ENCODE data around the gene SPSB2. TPM values are rescaled to one million over a fixed set of nuclear protein-coding genes. Genes with fewer than 3 reads are reported as not detected.

The SPSB2 gene
- total and polyA plus RNA-seq, 2 donors from 2014 or later = 19.0 to 21.3 TPM

DNA sequence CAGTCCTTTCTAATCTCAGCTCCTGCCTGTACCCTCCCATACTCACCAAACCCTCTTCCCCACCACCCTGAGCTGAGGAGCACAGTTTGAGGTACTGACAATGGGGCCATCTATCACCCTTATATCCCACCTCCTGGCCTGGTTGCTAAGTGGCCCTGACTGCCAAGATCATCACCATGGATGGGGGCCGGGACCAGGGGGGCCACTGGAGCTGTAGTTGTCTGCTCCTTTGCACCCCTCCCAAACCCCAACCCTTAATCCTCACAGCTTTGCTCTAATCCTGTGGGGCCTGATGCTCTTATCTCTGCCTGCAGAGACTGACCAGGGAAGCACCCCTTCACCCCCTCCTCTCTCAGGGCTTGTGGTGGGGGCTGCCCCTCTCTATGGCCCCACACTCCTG, 32.8 kb downstream of the SPSB2 start:
- no peak overlapping the region for H3K4me3 ChIP-seq (ENCODE audit: low read length in 3 of 3)
- intact Hi-C loops (cut with DNase I) = no loop called here
- no peak overlapping the region for H3K9ac ChIP-seq (ENCODE audit: low read length in 3 of 3)
- no peaks in the 10 kb centered on the region for H3K9me3 ChIP-seq (ENCODE audit: control insufficient read depth in 2 of 3, insufficient read depth in 1 of 3, low read length in 3 of 3)
- no peak overlapping the region for H3K27ac ChIP-seq (ENCODE audit: low read depth in 2 of 2, low read length in 2 of 2)
- no peak for FAIRE-seq
- no peak for DNase-seq
- no peaks in the 10 kb centered on the region for H3K4me1 ChIP-seq (ENCODE audit: control insufficient read depth in 2 of 3, insufficient read depth in 2 of 3, low read depth in 1 of 3, low read length in 3 of 3)
- peaks cover 0 to 9% (median 0%) of the 10 kb centered on the region in 3 donors for H3K36me3 ChIP-seq (ENCODE audit: control insufficient read depth in 2 of 3, insufficient read depth in 3 of 3, low read length in 3 of 3)
- no peaks in the 10 kb centered on the region for H3K27me3 ChIP-seq (ENCODE audit: control insufficient read depth, insufficient read depth, low read length)
- TF ChIP-seq, protein P1, sequence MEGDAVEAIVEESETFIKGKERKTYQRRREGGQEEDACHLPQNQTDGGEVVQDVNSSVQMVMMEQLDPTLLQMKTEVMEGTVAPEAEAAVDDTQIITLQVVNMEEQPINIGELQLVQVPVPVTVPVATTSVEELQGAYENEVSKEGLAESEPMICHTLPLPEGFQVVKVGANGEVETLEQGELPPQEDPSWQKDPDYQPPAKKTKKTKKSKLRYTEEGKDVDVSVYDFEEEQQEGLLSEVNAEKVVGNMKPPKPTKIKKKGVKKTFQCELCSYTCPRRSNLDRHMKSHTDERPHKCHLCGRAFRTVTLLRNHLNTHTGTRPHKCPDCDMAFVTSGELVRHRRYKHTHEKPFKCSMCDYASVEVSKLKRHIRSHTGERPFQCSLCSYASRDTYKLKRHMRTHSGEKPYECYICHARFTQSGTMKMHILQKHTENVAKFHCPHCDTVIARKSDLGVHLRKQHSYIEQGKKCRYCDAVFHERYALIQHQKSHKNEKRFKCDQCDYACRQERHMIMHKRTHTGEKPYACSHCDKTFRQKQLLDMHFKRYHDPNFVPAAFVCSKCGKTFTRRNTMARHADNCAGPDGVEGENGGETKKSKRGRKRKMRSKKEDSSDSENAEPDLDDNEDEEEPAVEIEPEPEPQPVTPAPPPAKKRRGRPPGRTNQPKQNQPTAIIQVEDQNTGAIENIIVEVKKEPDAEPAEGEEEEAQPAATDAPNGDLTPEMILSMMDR (IDR thresholded peaks at IDR 0.05; ENCODE audit: borderline replicate concordance, extremely low read depth, insufficient read depth) = no peak

DNA sequence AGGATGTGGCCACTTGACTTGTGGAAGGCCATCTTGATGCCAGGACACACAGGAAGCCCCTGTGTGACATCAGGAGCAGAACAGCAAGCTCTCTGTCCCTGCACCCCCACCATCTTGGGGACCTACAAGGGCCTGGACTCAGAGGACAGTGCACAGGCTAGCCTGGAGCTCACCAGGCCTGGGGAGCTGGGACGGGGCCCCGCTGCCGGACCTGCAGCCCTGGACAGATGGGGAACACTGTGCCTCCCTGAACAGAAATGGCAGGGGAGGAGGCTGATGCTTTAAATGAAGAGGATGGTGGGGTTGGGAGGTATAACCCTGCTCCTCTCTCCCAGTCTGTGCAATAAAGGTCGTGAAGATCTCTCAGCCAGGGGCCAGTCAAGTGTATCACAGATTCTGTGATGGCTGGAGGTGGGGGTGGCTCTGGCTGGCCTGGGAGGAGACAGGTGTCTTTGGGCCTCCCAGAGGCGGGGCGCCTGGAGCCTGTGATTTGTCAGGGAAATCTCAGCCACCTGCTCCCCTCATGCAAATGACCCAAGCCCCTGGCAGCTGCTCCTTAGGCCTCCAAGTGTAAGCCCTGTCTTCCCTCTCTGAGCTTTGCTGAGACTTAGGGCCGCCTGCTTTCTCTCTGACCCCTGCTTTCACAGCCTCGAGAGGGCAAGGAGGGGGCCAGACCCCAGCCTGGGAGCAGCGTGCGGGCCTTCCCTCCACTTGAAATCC, 33.5 kb downstream of the SPSB2 start:
- intact Hi-C loops (cut with DNase I) = no loop called here
- DNase-seq (no peak), FAIRE-seq (no peak)
- Histone ChIP-seq H3K4me1 (ENCODE audit: control insufficient read depth in 2 of 3, insufficient read depth in 2 of 3, low read depth in 1 of 3, low read length in 3 of 3) (no peaks in the 10 kb centered on the region), H3K9ac (ENCODE audit: low read length in 3 of 3) (no peak overlapping the region), H3K4me3 (ENCODE audit: low read length in 3 of 3) (no peak overlapping the region), H3K27ac (ENCODE audit: low read depth in 2 of 2, low read length in 2 of 2) (no peak overlapping the region), H3K27me3 (ENCODE audit: control insufficient read depth, insufficient read depth, low read length) (no peaks in the 10 kb centered on the region), H3K36me3 (ENCODE audit: control insufficient read depth in 2 of 3, insufficient read depth in 3 of 3, low read length in 3 of 3) (peaks cover 0 to 9% (median 0%) of the 10 kb centered on the region in 3 donors), H3K9me3 (ENCODE audit: control insufficient read depth in 2 of 3, insufficient read depth in 1 of 3, low read length in 3 of 3) (no peaks in the 10 kb centered on the region)
- TF ChIP-seq, protein P1 (IDR thresholded peaks at IDR 0.05; ENCODE audit: borderline replicate concordance, extremely low read depth, insufficient read depth) = no peak

DNA sequence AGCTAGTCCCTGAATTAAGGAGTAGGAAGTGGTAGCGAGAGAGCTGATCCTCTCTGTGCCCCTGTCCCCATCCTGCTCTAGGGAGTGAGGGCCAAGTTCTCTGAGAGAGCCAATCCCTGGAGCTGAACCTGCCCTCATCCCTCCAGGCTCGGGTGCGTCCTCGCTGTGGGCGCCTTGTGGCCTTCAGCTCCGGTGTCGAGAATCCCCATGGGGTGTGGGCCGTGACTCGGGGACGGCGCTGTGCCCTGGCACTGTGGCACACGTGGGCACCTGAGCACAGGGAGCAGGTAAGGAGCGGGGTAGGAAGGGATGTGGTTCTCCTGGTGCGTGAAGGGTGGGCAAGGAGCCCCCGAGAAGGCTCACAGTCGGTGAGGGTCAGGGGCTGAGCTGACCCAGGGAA, 34.2 kb downstream of the SPSB2 start:
- FAIRE-seq (no peak), DNase-seq (no peak)
- H3K36me3 ChIP-seq (ENCODE audit: control insufficient read depth in 2 of 3, insufficient read depth in 3 of 3, low read length in 3 of 3) = peaks cover 0 to 9% (median 0%) of the 10 kb centered on the region in 3 donors
- H3K27ac ChIP-seq (ENCODE audit: low read depth in 2 of 2, low read length in 2 of 2) = no peak overlapping the region
- H3K27me3 ChIP-seq (ENCODE audit: control insufficient read depth, insufficient read depth, low read length) = no peaks in the 10 kb centered on the region
- no peaks in the 10 kb centered on the region for H3K4me1 ChIP-seq (ENCODE audit: control insufficient read depth in 2 of 3, insufficient read depth in 2 of 3, low read depth in 1 of 3, low read length in 3 of 3)
- TF ChIP-seq, protein P1 (IDR thresholded peaks at IDR 0.05; ENCODE audit: borderline replicate concordance, extremely low read depth, insufficient read depth) = no peak
- no peaks in the 10 kb centered on the region for H3K9me3 ChIP-seq (ENCODE audit: control insufficient read depth in 2 of 3, insufficient read depth in 1 of 3, low read length in 3 of 3)
- intact Hi-C loops (cut with DNase I) = no loop called here
- H3K4me3 ChIP-seq (ENCODE audit: low read length in 3 of 3) = no peak overlapping the region
- no peak overlapping the region for H3K9ac ChIP-seq (ENCODE audit: low read length in 3 of 3)
